Activated CD8-positive, alpha-beta T cell treated with anti-CD3 and anti-CD28 coated beads for 36 hours (primary cell): ENCODE data around the gene SLC26A2. TPM values are rescaled to one million over a fixed set of nuclear protein-coding genes. Genes with fewer than 3 reads are reported as not detected.
"Not testable (repeated sequence)": the region's sequence is repeated elsewhere in the genome, so short reads cannot be mapped to it uniquely, and the experiment has no call there.

Experiments used
- ATAC-seq: fragments of 200-7000 bp; cut with Tn5 transposase; one replicate; pipeline ENCODE4 v1.10.0; 2021; ENCODE audit warnings: mild to moderate bottlenecking, moderate library complexity
- CTCF ChIA-PET: fragments of 350-600 bp; sonication (Branson Sonifier 250); formaldehyde crosslinking; loops from one replicate; lab custom pipeline; 2021; ENCODE audit warnings: antibody characterized with exemption; lab: Charles Lee
- POLR2A ChIA-PET: fragments of 350-600 bp; sonication (Branson Sonifier 250); formaldehyde crosslinking; loops from one replicate; lab custom pipeline; 2021; ENCODE audit warnings: antibody characterized with exemption; lab: Charles Lee
- DNase-seq: peaks from one replicate; pipeline ENCODE4 v3.0.0-alpha.2; 2020
- H3K27ac Mint-ChIP-seq: one replicate; pipeline ENCODE4 v1.8.0; 2021; ENCODE audit warnings: mild to moderate bottlenecking, mixed read lengths
- H3K27me3 Mint-ChIP-seq: one replicate; pipeline ENCODE4 v1.8.0; 2021; ENCODE audit warnings: mixed read lengths
- H3K36me3 Mint-ChIP-seq: one replicate; pipeline ENCODE4 v1.8.0; 2021; ENCODE audit warnings: low read depth, mixed read lengths
- H3K4me1 Mint-ChIP-seq: one replicate; pipeline ENCODE4 v1.8.0; 2021; ENCODE audit warnings: low read depth, mixed read lengths
- H3K4me3 Mint-ChIP-seq: one replicate; pipeline ENCODE4 v1.8.0; 2021; ENCODE audit warnings: mild to moderate bottlenecking, moderate library complexity, mixed read lengths
- H3K9me3 Mint-ChIP-seq: one replicate; pipeline ENCODE4 v1.8.0; 2021; ENCODE audit warnings: mixed read lengths
- intact Hi-C: fragments of 100-400 bp; cut with micrococcal nuclease; formaldehyde crosslinking; loops from one replicate; pipeline ENCODE4 v1.10.0; 2022
- total RNA-seq, 2 experiments: library from RNA; stranded (reverse); gene quantifications; one replicate each; pipeline ENCODE4 v1.2.3, GENCODE V29; 2021
- TF ChIP-seq, protein P1 (sequence below): fragments of 200-600 bp; IDR thresholded peaks from one replicate; pipeline ENCODE4 v1.8.0; 2022; ENCODE audit warnings: antibody characterized with exemption, mild to moderate bottlenecking

SLC26A2 gene
- total RNA-seq, 2 experiments from 2014 or later, result 5.0 to 5.3 TPM

DNA sequence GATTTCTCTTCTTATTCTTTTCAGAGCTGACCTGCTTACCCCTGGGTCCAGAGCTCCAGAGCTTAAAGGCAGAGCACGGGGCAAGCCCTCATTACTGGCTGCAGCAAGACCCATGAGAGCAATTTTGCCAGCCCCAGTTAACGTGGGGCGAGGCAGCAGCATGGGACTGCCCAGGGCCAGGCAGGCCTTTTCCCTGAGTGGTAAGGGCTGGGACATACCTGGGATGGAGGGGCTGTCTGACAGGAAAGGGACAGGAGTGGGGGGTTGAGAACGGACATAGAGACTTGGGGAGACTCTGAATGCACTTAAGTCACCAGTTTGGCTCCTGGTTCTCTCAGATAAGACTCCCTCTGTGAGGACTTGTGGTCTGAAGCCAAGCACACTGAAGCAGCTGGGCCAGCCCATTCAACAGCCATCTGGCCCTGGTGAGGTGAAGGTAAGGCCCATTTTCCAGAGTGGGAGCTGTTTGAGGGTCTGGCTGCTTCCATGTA, 66.2 kb downstream of the SLC26A2 start:
- no peaks in the 10 kb centered on the region for H3K9me3 Mint-ChIP-seq

DNA sequence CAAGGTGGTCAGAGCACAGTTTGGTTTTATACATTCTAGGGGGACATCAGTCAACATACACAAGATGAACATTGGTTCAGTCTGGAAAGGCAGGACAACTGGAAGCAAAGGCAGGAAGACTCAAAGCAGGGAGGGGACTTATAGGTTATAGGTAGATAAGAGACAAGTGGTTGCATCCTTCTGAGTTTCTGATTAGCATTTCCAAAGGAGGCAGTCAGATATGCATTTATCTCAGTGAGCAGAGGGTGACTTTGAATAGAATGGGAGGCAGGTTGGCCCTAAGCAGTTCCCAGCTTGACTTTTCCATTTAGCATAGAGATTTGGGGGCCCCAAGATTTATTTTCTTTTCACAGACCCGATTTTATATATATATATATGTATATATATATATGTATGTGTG, 67.5 kb downstream of the SLC26A2 start:
- H3K36me3 Mint-ChIP-seq, result peaks cover 44% of the 10 kb centered on the region
- intact Hi-C loops, POLR2A ChIA-PET, H3K27me3 Mint-ChIP-seq, H3K4me1 Mint-ChIP-seq, DNase-seq, ATAC-seq, H3K9me3 Mint-ChIP-seq, H3K4me3 Mint-ChIP-seq, H3K27ac Mint-ChIP-seq: not testable (repeated sequence)
- CTCF ChIA-PET, result interaction anchor here (1.3 kb wide), 1 partner anchor 13 kb away, joined by 4 read pairs; no protein-coding TSS in a partner anchor

More for the DNA sequence above, 66.2 kb downstream of the SLC26A2 start:
- DNase-seq (no peak), ATAC-seq (no peak)
- H3K27me3 Mint-ChIP-seq, result no peaks in the 10 kb centered on the region
- ChIA-PET CTCF (interaction anchor here (0.8 to 1.2 kb wide), 2 partner anchors 21 to 23 kb away, joined by 3 to 4 read pairs; no protein-coding TSS in a partner anchor), POLR2A (interaction anchor here (0.8 kb wide), 1 partner anchor 11 kb away, joined by 3 read pairs; no protein-coding TSS in a partner anchor)
- intact Hi-C loops, result no loop called here
- TF ChIP-seq, protein P1, sequence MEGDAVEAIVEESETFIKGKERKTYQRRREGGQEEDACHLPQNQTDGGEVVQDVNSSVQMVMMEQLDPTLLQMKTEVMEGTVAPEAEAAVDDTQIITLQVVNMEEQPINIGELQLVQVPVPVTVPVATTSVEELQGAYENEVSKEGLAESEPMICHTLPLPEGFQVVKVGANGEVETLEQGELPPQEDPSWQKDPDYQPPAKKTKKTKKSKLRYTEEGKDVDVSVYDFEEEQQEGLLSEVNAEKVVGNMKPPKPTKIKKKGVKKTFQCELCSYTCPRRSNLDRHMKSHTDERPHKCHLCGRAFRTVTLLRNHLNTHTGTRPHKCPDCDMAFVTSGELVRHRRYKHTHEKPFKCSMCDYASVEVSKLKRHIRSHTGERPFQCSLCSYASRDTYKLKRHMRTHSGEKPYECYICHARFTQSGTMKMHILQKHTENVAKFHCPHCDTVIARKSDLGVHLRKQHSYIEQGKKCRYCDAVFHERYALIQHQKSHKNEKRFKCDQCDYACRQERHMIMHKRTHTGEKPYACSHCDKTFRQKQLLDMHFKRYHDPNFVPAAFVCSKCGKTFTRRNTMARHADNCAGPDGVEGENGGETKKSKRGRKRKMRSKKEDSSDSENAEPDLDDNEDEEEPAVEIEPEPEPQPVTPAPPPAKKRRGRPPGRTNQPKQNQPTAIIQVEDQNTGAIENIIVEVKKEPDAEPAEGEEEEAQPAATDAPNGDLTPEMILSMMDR, result no peak
- peaks cover 6% of the 10 kb centered on the region for H3K4me1 Mint-ChIP-seq
- H3K4me3 Mint-ChIP-seq, result no peak overlapping the region
- H3K27ac Mint-ChIP-seq, result no peak overlapping the region
- peaks cover 44% of the 10 kb centered on the region for H3K36me3 Mint-ChIP-seq

DNA sequence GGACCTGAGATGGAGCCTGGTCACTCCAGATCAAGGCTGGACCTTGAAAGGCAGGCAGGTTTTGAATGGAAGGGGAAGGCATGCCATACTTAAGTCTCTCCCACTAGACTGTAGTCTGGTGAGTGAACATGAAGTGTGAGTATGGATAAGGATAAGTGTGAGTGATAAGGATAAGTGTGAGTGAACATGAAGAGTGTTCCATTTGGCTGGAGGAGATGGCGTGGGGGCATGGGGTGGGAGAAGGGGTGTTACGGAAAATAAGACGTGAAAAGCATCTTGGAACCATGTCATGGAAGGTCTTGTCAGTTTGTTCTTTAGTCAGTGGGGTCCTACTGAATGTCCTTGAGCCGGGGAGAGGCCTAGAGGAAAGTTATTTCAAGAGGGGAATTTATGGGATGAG, 72.8 kb downstream of the SLC26A2 start:
- ChIA-PET CTCF (interaction anchor here (1.4 kb wide), 1 partner anchor 10 kb away, joined by 4 read pairs; no protein-coding TSS in a partner anchor), POLR2A (no interaction called here)
- Mint-ChIP-seq H3K36me3 (peaks cover 61% of the 10 kb centered on the region), H3K27ac (no peak overlapping the region), H3K4me1 (no peaks in the 10 kb centered on the region), H3K27me3 (no peaks in the 10 kb centered on the region), H3K9me3 (no peaks in the 10 kb centered on the region), H3K4me3 (no peak overlapping the region)
- ATAC-seq (no peak), DNase-seq (no peak)
- TF ChIP-seq, protein P1, result no peak
- intact Hi-C loops, result no loop called here

DNA sequence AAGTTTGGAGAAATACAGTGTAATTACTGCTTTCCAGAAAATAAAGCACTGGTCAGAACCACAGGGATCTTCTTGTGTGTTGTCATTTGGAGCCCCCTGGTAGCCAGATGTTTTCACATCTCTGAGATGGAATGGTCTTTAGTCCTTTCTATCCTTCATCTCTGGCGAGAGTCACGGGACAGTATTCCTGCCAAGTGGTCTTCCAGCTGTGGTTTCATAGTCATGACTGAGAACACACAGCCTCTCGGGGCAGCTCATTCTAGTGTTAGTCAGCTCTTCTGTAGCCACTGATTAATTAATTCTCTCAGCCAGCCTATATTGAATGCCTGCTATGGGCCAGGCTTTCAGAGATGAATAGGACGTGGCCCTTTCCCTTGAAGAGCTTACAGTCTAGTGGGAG, 74.1 kb downstream of the SLC26A2 start:
- Mint-ChIP-seq H3K27me3 (no peaks in the 10 kb centered on the region), H3K36me3 (peaks cover 59% of the 10 kb centered on the region), H3K9me3 (no peaks in the 10 kb centered on the region), H3K4me3 (no peak overlapping the region), H3K27ac (no peak overlapping the region), H3K4me1 (no peaks in the 10 kb centered on the region)
- DNase-seq (no peak), ATAC-seq (no peak)
- ChIA-PET CTCF (interaction anchor here (1.4 kb wide), 1 partner anchor 11 kb away, joined by 4 read pairs; no protein-coding TSS in a partner anchor), POLR2A (no interaction called here)
- intact Hi-C loops, result no loop called here
- TF ChIP-seq, protein P1, result no peak

- Mint-ChIP-seq H3K9me3 (no peaks in the 10 kb centered on the region), H3K4me1 (no peaks in the 10 kb centered on the region), H3K36me3 (peaks cover 62% of the 10 kb centered on the region), H3K27me3 (no peaks in the 10 kb centered on the region), H3K27ac (no peak overlapping the region), H3K4me3 (no peak overlapping the region)
- ChIA-PET CTCF (no interaction called here), POLR2A (interaction anchor here (1.5 kb wide), 1 partner anchor 35 kb away, joined by 4 read pairs; the partner anchor contains the start of genes HMGXB3 and TIGD6)
- TF ChIP-seq, protein P1, result no peak
- intact Hi-C loops, result no loop called here
- DNase-seq, result no peak
- no peak for ATAC-seq
These were observed 74.8 kb downstream of the SLC26A2 start for GRCh38 chr5:150035139-150035895.
